Cardiac fibroblast (primary cell): ENCODE measurements around the gene C1orf115.
"Not testable (repeated sequence)": the region's sequence is repeated elsewhere in the genome, so short reads cannot be mapped to it uniquely, and the experiment has no call there.

Experiments
- DNase-seq, 2 donors: peaks; one replicate each; pipeline versions ENCODE4 v3.0.0 to v3.0.0-alpha.2; 2010; ENCODE audit warnings: low read depth in 2 of 2
- H3K4me3 ChIP-seq, 2 donors: replicated peaks in 1 of 2; 1 replicate in 1 of 2; 2 replicates in 1 of 2; pipeline ENCODE4 v1.5.1; 2011; ENCODE audit warnings: low read depth in 2 of 2, low read length in 2 of 2, mild to moderate bottlenecking in 2 of 2, moderate library complexity in 1 of 2
- CTCF ChIP-seq: IDR thresholded peaks from one replicate; pipeline ENCODE4 v1.5.1; 2011; ENCODE audit warnings: low read depth, mild to moderate bottlenecking, low read length, inconsistent platforms

Gene C1orf115

DNA sequence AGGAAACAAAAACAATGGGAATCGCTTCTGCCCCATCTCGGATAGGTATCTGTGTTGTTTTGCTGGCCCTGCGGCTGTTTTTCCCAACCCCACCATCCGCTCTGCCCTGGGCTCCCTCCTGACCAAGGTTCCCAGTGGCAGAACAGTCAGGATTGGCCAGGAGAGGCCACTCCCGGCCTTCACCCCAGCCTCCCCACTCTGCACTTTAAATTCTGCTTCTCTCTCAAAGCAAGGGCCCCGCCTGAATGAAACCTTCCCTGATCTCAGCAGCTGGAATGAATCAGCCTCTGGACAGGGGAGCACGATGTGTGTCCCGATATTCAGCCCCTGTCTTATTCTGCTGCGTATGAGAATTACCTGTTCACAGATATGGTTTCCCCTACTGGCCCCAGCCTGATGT lies 16.3 kb downstream of the C1orf115 start:
- H3K4me3 ChIP-seq = no peak overlapping the region
- DNase-seq = no peak
- no peak for TF ChIP-seq CTCF

- no peak overlapping the region for H3K4me3 ChIP-seq
- TF ChIP-seq CTCF = no peak
- no peak for DNase-seq
These were observed 17.0 kb downstream of the C1orf115 start for GRCh38 chr1:220707160-220707559.

DNA sequence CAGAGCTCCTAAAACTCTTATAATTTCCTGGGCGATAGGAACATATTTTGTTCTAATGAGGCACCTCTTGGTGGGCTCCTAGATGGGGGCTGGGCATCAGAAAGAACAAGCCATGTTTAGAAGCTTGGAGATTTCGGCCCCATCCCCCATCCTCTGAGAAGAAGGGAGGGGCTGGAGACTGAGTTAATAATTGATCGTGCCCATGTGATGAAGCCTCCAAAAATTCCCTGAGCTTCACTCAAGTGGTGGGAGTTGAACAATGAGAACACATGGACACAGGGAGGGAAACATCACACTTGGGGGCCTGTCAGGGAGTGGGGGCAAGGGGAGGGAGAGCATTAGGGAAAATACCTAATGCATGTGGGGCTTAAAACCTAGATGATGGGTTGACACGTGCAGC lies 18.1 kb downstream of the C1orf115 start:
- DNase-seq = no peak
- TF ChIP-seq CTCF = no peak
- no peak overlapping the region for H3K4me3 ChIP-seq

DNA sequence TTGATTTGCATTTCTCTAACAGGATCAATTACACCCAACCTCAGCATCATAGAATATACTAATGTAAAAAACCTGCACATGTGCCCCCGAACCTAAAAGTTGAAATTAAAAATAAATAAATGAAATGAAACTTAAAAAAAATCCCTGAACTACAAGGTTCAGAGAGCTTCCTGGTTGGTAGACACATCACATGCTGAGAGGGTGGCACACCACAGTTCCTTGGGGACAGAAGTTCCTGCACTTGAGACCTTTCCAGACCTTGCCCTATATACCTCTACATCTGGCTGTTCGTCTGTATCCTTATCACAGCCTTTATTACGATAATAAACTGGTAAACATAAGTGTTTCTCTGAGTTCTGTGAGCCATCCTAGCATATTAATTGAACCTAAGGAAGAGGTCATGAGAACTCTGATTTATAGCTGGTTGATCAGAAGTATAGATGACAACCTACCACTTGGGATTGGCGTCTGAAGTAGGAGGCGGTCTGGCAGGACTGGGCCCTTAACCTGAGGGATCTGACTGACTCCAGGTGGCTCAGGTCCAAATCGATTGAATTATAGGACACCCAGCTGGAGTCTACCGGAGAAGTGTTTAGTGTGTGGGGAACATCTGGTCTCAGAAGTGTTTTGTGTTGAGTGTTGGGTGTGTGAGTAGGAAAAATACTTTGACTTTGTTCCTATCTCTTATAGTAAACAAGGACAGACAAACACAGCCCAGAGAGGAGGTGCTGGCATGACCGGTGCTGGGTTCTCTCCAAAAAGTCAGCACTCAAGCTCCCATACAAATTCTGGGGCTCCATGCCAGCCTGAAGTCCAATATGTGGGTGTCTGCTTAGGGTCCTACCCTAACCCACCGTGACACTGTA lies 19.0 kb downstream of the C1orf115 start:
- H3K4me3 ChIP-seq = no peak overlapping the region
- TF ChIP-seq CTCF = no peak
- DNase-seq = no peak

- H3K4me3 ChIP-seq = no peak overlapping the region
- no peak for TF ChIP-seq CTCF
- DNase-seq = no peak
These were observed 20.2 kb downstream of the C1orf115 start for GRCh38 chr1:220710333-220710732.

DNA sequence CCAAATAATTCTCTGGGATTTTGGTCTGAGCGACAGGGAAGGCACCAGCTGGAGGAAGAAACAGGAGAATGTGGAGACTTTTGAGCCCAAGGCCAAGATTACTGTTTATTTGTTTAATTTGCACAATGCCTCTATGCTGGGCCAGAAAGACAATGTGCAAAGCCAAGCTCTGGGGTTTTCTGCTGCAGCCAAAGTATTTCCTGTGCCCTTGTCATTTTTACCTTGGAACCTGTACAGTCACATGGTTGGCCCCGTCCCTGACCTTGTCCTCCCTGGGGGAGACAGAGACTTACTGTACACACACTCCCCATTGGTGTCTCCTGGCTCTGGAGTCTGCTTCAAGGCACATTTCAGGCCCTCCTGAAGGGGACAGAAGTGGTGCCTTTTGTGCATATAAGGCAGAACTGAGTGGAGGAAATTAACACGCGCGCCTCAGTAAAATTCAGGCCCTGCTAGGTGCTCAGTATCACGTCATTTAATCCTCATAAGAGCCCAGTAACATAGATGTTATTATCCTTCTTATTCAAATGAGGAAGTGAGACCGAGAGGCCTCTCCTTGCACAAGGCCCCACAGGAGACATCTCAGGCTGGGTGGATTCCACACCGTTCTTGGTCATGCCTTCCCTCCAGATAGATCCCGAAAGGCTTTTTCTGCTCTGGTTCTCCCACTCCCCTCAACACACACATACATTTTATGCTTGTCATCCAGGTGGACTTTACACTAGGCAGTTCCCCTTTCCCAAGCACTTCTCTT lies 21.1 kb downstream of the C1orf115 start:
- no peak overlapping the region for H3K4me3 ChIP-seq
- no peak for DNase-seq
- no peak for TF ChIP-seq CTCF

DNA sequence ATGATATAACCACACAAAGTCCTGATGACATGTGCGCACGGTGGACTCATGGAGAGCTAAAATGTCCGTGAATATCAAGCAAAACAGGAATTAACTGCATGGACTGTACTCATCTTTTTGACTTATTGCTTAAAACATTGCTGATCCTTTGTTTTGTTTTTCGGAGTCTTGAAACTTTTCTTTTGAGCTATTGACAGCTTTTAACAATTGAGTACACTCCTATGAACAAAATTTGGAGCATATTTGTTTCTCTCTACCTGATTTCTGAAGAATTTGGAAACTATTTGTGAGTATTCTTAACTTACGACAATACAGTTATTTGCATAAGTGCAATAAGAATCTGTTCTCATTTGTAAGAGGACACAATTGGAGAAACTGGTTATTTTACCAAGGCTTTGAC lies 25.8 kb downstream of the C1orf115 start:
- not testable (repeated sequence) for H3K4me3 ChIP-seq, DNase-seq
